AG04450 (cell line): ENCODE data around the gene ATAD1. TPM values are rescaled to one million over a fixed set of nuclear protein-coding genes. Genes with fewer than 3 reads are reported as not detected.

Source experiments
- CTCF ChIA-PET: fragments of 300-600, 350-600 bp; formaldehyde crosslinking; extraction: SDS; loops from one replicate; lab custom pipeline; 2022; ENCODE audit warnings: antibody characterized with exemption, inconsistent platforms; lab: Charles Lee
- POLR2A ChIA-PET: fragments of 350-600 bp; formaldehyde crosslinking; extraction: SDS; loops from one replicate; lab custom pipeline; 2021; ENCODE audit warnings: antibody characterized with exemption, inconsistent platforms; lab: Yijun Ruan, JAX
- DNase-seq: peaks from one replicate; pipeline ENCODE4 v3.0.0-alpha.2; 2011; ENCODE audit warnings: low read depth, low spot score
- H3K27ac ChIP-seq: one replicate; pipeline ENCODE4 v1.5.1; 2012; ENCODE audit warnings: low read depth, low read length, control low read depth
- H3K27me3 ChIP-seq: one replicate; pipeline ENCODE4 v1.6.0; 2012; ENCODE audit warnings: low read length; ENCODE audit not compliant: control insufficient read depth, insufficient read depth
- H3K4me3 ChIP-seq: 2 replicates; pipeline ENCODE4 v1.5.1; 2011; ENCODE audit warnings: mild to moderate bottlenecking, low read depth, low read length, control low read depth
- H3K9me3 ChIP-seq: 2 replicates; pipeline ENCODE4 v1.5.1; 2012; ENCODE audit warnings: low read length; ENCODE audit not compliant: control insufficient read depth, insufficient read depth
- polyA plus RNA-seq: library from polyadenylated mRNA; depleted of rRNA; stranded (reverse); fragments of >200 nt; gene quantifications from 2 replicates; pipeline ENCODE4 v1.2.3, GENCODE V29; 2011
- TF ChIP-seq, protein P1 (sequence below): IDR thresholded peaks from 2 replicates; pipeline ENCODE4 v1.5.1; 2011; ENCODE audit warnings: low read depth, low read length, control low read depth, inconsistent platforms

The ATAD1 gene
- polyA plus RNA-seq, 1 experiment: 43.7 TPM

DNA sequence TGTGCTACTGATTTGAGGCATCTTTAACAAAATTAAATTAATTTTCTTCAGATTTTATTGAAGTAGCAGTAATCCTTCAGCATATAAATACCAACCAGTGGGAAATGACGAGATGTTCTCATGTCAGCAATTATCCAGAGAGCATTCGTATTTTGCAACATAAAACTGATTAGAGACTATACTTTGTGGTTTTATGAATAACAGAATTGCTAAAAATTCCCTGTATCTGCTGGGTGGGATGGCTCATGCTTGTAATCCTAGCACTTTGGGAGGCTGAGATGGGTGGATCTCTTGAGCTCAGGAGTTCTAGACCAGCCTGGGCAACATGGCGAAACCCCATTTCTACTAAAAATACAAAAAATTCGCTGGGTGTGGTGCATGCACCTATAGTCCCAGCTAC, 56.9 kb downstream of the ATAD1 start:
- no peak overlapping the region for H3K27ac ChIP-seq
- no peaks in the 10 kb centered on the region for H3K27me3 ChIP-seq
- no peak for DNase-seq
- CTCF ChIA-PET: interaction anchor here (2.3 kb wide), 1 partner anchor 11 kb away, joined by 6 read pairs; no protein-coding TSS in a partner anchor
- H3K4me3 ChIP-seq: no peak overlapping the region
- POLR2A ChIA-PET: interaction anchor here (1.1 kb wide), 1 partner anchor 11 kb away, joined by 4 read pairs; no protein-coding TSS in a partner anchor
- H3K9me3 ChIP-seq: no peaks in the 10 kb centered on the region
- TF ChIP-seq, protein P1, sequence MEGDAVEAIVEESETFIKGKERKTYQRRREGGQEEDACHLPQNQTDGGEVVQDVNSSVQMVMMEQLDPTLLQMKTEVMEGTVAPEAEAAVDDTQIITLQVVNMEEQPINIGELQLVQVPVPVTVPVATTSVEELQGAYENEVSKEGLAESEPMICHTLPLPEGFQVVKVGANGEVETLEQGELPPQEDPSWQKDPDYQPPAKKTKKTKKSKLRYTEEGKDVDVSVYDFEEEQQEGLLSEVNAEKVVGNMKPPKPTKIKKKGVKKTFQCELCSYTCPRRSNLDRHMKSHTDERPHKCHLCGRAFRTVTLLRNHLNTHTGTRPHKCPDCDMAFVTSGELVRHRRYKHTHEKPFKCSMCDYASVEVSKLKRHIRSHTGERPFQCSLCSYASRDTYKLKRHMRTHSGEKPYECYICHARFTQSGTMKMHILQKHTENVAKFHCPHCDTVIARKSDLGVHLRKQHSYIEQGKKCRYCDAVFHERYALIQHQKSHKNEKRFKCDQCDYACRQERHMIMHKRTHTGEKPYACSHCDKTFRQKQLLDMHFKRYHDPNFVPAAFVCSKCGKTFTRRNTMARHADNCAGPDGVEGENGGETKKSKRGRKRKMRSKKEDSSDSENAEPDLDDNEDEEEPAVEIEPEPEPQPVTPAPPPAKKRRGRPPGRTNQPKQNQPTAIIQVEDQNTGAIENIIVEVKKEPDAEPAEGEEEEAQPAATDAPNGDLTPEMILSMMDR: no peak

DNA sequence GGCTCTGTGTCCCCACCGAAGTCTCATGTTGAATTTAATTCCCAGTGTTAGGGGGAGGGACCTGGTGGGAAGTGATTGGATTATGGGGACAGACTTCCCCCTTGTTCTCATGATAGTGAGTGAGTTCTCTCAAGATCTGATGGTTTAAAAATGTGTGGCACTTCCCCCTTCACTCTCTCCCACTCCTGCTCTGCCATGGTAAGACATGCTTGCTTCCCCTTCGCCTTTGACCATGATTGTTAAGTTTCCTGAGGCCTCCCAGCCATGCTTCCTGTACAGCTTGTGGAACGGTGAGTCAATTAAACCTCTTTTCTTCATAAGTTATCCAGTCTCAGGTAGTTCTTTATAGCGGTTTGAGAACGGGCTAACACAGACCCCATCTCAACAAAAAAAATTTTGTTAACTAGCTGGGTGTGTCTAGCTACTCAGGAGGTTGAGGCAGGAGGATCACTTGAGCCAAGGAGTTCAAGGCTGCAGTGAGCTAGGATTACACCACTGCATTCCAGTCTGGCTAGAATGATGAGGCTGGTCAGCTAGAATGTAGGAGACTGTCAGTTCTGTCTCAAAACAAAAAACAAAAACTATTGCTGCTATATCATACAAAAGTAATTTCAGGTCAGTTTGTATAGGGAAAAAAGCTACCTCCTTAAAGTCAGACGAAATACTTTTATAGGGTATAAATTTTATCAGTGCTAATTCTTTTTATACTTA, 57.7 kb downstream of the ATAD1 start:
- CTCF ChIA-PET: interaction anchor here (0.6 to 2.3 kb wide), 3 partner anchors 11 to 25 kb away, joined by 3 to 6 read pairs (median 3); no protein-coding TSS in a partner anchor
- TF ChIP-seq, protein P1: no peak
- DNase-seq: no peak
- no peak overlapping the region for H3K4me3 ChIP-seq
- H3K27ac ChIP-seq: no peak overlapping the region
- no peaks in the 10 kb centered on the region for H3K27me3 ChIP-seq
- H3K9me3 ChIP-seq: no peaks in the 10 kb centered on the region
- POLR2A ChIA-PET: no interaction called here

DNA sequence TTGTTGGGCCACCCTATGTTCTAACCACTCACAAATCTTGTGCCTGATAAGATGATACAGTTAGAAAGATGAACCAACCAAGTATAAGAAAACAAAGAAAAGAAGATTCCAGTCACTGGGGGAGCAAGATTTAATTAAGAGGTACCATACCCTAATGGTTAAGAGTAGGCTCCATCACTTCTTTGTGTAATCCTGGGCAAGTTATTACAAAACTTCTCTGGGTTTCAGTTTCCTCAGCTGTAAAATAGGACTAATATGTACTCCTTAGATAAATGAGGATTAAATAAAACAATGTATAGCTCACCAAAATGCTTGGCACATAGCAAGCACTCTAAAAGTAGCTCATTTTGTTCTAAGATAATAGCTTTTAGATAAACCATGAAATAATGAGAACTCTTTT, 58.5 kb downstream of the ATAD1 start:
- TF ChIP-seq, protein P1: no peak
- POLR2A ChIA-PET: no interaction called here
- CTCF ChIA-PET: interaction anchor here (0.5 to 1.0 kb wide), 3 partner anchors 11 to 1051 kb away, joined by 3 to 5 read pairs (median 4); no protein-coding TSS in a partner anchor

DNA sequence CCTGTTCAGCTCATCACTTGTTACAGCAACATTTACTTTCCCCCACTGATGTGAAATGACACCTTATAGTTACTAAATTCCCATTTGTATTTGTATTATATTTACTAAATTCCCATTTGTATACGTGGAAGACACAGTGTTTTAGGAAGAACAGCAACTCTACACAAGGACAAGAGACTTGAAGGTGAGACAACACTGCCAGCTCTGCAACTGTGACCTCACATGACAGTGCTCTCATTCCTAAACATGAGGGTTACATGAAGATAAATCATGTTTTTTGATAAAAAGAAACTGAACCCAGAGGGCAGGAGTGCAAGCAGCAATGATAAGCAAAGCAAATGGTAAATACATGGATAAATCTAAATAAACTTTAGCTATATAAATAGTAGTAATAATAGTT, 60.3 kb downstream of the ATAD1 start:
- TF ChIP-seq, protein P1: no peak
- Histone ChIP-seq H3K4me3 (no peak overlapping the region), H3K27ac (no peak overlapping the region), H3K27me3 (no peaks in the 10 kb centered on the region), H3K9me3 (no peaks in the 10 kb centered on the region)
- ChIA-PET CTCF (interaction anchor here (0.7 kb wide), 1 partner anchor 203 kb away, joined by 3 read pairs; no protein-coding TSS in a partner anchor), POLR2A (no interaction called here)
- DNase-seq: no peak

More for the DNA sequence above, 58.5 kb downstream of the ATAD1 start:
- no peak for DNase-seq
- no peaks in the 10 kb centered on the region for H3K27me3 ChIP-seq
- no peaks in the 10 kb centered on the region for H3K9me3 ChIP-seq
- no peak overlapping the region for H3K4me3 ChIP-seq
- no peak overlapping the region for H3K27ac ChIP-seq
